CD4-positive, alpha-beta T cell treated with Interleukin-15 for 4 hours (primary cell): ENCODE data around the gene MPP3.
"Not testable (repeated sequence)": the region's sequence is repeated elsewhere in the genome, so short reads cannot be mapped to it uniquely, and the experiment has no call there.

Experiments used
- DNase-seq: peaks from one replicate; pipeline ENCODE4 v3.0.0-alpha.2; 2020; ENCODE audit warnings: low spot score

MPP3 gene

GRCh38 chr17:43861960-43862359 is 29.0 kb upstream of the MPP3 start:
- DNase-seq: no peak

- no peak for DNase-seq
Observed at GRCh38 chr17:43860927-43861622, 28.1 kb upstream of the MPP3 start.

- no peak for DNase-seq
Observed at GRCh38 chr17:43860077-43860725, 27.3 kb upstream of the MPP3 start.

GRCh38 chr17:43857957-43858600 is 25.1 kb upstream of the MPP3 start:
- no peak for DNase-seq

DNA sequence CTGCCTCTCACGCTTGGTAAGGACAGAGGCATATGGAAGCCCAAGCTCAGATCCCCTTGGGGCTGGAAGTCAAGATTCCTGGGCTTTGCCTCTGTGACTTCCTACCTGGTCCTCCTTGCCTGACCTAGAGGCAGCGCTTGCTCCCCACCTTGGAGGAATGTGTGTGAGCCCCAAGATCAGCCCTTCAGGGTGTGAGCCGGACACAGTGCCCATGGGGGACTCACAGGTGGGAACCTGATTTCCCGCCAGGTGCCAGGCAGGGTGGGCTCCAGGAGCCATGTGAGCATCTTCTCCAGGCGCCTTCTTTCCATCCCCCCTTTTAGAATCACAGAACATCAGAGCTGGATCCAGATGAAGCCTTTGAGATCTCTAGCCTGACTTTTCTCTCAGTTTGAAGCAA is 24.2 kb upstream of the MPP3 start:
- no peak for DNase-seq

- DNase-seq: no peak
Observed at GRCh38 chr17:43856141-43856540, 23.2 kb upstream of the MPP3 start.

DNA sequence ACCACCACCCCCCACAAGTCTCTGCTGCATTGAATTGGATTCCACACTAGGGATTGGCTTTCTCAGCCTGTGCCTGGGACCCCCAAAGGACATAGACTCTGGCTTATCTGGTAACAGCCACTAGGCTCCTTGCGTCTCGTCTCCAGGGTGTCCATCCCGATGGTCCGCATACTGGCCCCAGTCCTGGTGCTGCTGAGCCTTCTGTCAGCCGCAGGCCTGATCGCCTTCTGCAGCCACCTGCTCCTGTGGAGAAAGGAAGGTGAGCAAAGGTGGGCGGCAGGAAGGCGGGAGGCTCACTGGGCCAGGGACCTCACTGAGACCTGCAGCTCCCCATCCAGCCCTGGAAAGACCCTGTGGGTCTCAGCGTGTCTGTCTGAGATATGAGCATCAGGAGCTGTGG is 22.1 kb upstream of the MPP3 start:
- no peak for DNase-seq

DNA sequence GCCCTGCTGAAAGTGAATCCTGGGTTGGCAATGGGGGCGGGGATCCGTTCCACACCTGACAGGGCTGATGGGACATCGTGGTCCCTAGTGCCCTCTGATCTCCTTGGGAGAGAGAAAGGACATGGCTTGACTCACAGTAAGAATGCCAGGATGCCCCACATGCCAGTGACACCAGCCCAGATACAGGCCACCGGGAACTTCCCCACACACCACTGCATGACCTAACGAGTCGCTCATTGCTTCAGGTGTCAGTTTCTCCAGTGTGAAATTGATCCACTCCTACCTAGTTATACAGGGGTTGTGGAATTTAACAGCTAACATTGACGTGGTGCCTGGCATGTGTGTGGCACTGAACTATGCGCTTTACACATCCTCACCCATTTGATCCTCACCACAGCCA is 21.6 kb upstream of the MPP3 start:
- DNase-seq: no peak

DNA sequence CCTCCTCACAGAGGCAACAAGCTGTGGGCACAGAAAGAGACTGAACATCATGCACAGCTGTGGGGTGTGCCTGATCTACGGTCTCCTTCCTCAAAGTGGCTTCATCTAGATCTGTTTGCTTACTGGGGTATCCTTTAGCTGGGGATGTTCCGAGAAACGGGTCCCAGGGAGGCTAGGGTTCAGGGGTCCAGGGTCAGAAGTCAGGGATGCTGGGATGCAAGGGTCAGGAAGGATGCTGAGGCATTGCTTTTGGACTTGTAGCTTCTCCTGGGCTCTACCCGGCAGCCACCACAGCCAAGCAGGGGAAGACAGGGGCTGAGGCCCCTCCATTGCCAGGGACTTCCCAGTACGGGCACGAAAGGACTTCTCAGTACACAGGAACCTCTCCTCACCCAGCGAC is 20.6 kb upstream of the MPP3 start:
- DNase-seq: no peak

- no peak for DNase-seq
Observed at GRCh38 chr17:43852571-43852970, 19.6 kb upstream of the MPP3 start.

DNA sequence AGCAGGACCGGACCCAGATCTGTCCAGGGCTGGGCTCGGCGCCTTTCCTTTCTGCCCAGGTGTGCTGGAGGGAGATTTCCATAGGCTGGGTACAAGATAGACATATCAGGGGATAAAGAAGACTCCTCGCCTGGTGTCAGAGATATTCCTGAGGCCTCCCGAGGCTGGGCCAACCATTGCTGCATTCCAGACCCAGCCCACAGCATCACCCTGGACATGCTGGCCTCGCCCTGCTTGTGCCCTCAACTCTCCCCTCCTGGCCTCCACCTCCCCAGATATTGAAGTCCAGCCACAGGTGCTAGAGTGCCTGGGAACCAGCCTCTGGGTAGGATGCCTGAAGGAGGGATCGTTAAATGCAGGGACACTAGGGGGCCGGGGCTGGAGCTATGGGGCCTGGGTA is 16.2 kb upstream of the MPP3 start:
- DNase-seq: no peak

GRCh38 chr17:43848601-43849000 is 15.7 kb upstream of the MPP3 start:
- DNase-seq: no peak

DNA sequence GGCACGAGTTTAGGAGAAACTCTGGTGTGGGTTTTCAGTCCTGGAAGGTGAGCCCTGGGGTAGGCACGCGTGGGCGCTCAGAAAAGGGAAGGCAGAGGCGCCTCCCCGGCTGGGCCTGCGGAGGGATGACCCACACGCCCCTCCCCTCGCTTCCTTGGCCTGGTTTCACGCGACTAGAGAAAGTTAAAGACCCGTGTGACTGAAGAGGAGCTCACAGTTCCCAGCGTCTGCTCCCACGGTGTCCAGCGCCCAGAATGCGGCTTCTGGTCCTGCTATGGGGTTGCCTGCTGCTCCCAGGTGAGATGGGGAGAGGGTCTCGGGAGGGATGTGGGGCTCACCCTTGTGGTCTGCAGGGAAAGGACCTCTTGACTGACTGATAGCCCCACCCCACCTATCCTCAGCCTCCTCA is 14.0 kb upstream of the MPP3 start, which contains the start of gene CD300LG:
Gene CD300LG, plus strand, starts transcription at position 214 of the 409 bp plus-strand sequence. Its CDS starts 41 bp downstream, at position 255.
- DNase-seq: no peak

DNA sequence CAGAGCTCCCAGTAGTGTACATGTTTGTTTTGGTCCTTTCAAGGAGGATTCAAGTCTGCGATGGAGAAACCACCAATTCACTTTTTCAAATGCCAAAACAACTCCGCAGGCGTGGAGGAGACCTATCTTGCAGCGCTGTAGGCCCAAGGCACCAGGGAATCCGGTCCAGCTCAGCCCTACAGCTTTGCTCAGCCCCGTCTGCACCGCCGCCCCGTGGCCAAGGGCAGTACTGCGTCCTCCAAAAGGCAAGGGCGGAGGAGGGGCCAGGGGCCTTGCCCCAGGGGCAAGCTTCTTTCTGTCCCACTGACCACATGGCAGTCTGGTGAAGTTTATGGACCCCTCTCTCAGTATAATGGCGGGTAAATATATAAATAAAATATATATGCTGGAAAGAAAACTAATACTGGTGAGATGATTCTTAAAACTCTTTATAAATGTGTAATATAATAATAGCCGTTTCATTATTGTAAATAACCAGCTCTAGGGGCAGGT is 13.3 kb upstream of the MPP3 start:
- DNase-seq: peak; percentile 68

DNA sequence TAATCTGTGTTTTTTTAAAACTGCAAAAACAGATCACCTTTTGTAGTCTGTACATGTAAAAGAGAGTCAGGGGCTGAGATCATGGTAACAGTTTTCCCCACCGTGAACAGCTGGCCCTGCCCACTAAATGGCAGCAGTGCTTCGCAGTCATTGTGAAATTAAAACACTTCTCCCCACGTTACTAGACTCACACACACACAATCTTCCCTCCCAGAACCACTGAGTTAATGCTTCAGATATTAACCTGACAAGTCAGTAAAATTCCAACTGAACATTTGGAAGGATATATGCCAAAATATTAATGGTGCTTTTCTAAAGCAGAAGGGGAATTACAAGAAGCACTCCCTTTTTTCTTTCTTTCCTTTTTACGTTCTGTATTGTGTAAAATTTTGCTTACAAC is 12.8 kb upstream of the MPP3 start:
- DNase-seq: no peak

DNA sequence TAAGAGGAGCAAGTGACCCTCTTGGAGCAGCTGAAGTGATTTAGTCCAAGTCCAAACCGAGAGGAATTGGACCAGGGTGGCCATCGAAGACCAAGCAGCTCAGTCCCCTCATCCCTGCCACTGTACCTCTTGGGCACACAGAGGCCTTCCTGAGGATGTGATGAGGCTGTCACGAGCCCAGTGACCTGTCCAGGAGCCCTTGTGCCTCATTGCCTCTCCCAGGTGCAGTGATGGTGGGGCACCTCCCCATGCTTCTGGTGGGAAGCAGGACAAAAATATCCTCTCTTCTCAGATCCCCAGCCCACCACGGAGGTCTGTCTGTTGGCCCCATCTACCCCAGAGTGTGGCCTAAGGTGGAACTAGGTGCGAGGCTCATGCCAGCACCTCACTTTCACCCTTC is 11.3 kb upstream of the MPP3 start:
- no peak for DNase-seq

GRCh38 chr17:43842975-43843325 is 10.0 kb upstream of the MPP3 start:
- DNase-seq: no peak

GRCh38 chr17:43842091-43842974 is 9.4 kb upstream of the MPP3 start:
- DNase-seq: not testable (repeated sequence)

GRCh38 chr17:43841282-43841681 is 8.3 kb upstream of the MPP3 start:
- DNase-seq: no peak

DNA sequence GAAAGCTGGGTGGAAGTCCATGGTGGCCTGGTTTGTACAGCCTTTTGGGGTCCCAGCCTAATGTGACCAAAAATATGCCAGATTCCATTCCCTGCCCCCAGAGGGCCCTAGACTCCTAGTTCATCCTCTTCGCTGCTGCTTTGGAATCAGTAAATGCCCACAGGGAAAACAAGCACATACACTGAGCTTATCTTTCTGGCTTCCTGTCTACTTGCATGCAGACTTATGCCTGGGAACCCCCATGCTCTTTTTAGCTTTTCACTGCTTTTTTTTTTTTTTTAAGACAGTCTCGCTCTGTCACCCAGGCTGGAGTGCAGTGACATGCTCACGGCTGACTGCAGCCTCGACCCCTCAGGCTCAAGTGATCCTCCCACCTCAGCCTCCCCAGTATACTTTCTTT is 7.9 kb upstream of the MPP3 start:
- no peak for DNase-seq

- DNase-seq: no peak
Observed at GRCh38 chr17:43839670-43840108, 6.7 kb upstream of the MPP3 start.

DNA sequence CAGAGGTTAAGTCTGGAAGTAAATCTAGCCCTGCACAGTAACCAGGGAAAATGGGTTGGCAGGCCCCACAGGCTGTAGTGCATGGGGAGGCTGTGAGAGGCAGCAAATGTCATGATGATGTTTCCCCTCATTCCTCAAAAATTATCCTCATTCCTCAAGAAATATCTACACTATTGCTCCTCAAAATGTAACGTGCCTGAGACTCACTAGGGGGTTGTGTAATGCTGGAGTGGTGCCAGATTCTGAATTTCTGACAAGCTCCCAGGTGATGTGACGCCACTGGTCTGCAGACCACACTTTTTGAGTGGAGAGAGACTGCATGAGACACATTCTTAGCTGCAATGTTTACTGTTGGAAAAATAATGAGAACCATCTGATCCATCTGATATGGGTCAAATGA is 1.2 kb upstream of the MPP3 start:
- DNase-seq: no peak
